Astrocyte (in vitro differentiated cells and primary cell): Measurements from ENCODE around the gene LRRN1. TPM values are rescaled to one million over a fixed set of nuclear protein-coding genes. Genes with fewer than 3 reads are reported as not detected.

Experiments used
- DNase-seq: peaks from one replicate; pipeline ENCODE4 v3.0.0-alpha.2; 2010; ENCODE audit warnings: low read depth
- FAIRE-seq: peaks from 2 replicates; lab custom pipeline; 2011; peaks lifted over from hg19 to GRCh38; lab: Jason Lieb, UNC
- H2AFZ ChIP-seq: 2 replicates; pipeline ENCODE4 v1.6.0; 2012; ENCODE audit warnings: low read depth, low read length, inconsistent platforms
- H3K27ac ChIP-seq: 2 replicates; pipeline ENCODE4 v1.5.1; 2011; ENCODE audit warnings: low read depth, low read length, inconsistent platforms
- H3K27me3 ChIP-seq: 2 replicates; pipeline ENCODE4 v1.6.0; 2011; ENCODE audit warnings: low read length, inconsistent platforms; ENCODE audit not compliant: insufficient read depth
- H3K36me3 ChIP-seq: 2 replicates; pipeline ENCODE4 v1.5.1; 2011; ENCODE audit warnings: low read length, inconsistent platforms; ENCODE audit not compliant: insufficient read depth
- H3K4me1 ChIP-seq: 2 replicates; pipeline ENCODE4 v1.5.1; 2011; ENCODE audit warnings: low read length, inconsistent platforms; ENCODE audit not compliant: insufficient read depth
- H3K4me2 ChIP-seq: 2 replicates; pipeline ENCODE4 v1.6.0; 2012; ENCODE audit warnings: low read length, inconsistent platforms
- H3K4me3 ChIP-seq: 2 replicates; pipeline ENCODE4 v1.5.1; 2011; ENCODE audit warnings: low read depth, mild to moderate bottlenecking, low read length, inconsistent platforms; ENCODE audit not compliant: insufficient read depth
- H3K79me2 ChIP-seq: 2 replicates; pipeline ENCODE4 v1.6.0; 2012; ENCODE audit warnings: mild to moderate bottlenecking, low read length, inconsistent platforms; ENCODE audit not compliant: insufficient read depth
- H3K9ac ChIP-seq: 2 replicates; pipeline ENCODE4 v1.6.0; 2012; ENCODE audit warnings: mild to moderate bottlenecking, low read length, inconsistent platforms
- H3K9me3 ChIP-seq: 2 replicates; pipeline ENCODE4 v1.5.1; 2012; ENCODE audit warnings: low read depth, mild to moderate bottlenecking, low read length, inconsistent platforms; ENCODE audit not compliant: insufficient read depth
- H4K20me1 ChIP-seq: 2 replicates; pipeline ENCODE4 v1.6.0; 2012; ENCODE audit warnings: low read length, inconsistent platforms; ENCODE audit not compliant: insufficient read depth
- H3K27ac Mint-ChIP-seq: one replicate; pipeline ENCODE4 v1.8.0; 2021; ENCODE audit warnings: mild to moderate bottlenecking, mixed read lengths; ENCODE audit not compliant: unreplicated experiment
- H3K27me3 Mint-ChIP-seq: one replicate; pipeline ENCODE4 v1.8.0; 2021; ENCODE audit warnings: low read depth, mixed read lengths; ENCODE audit not compliant: unreplicated experiment
- H3K36me3 Mint-ChIP-seq: one replicate; pipeline ENCODE4 v1.8.0; 2021; ENCODE audit warnings: low read depth, mixed read lengths; ENCODE audit not compliant: unreplicated experiment
- H3K4me1 Mint-ChIP-seq: one replicate; pipeline ENCODE4 v1.8.0; 2021; ENCODE audit warnings: low read depth, mixed read lengths; ENCODE audit not compliant: unreplicated experiment
- H3K4me3 Mint-ChIP-seq: one replicate; pipeline ENCODE4 v1.8.0; 2021; ENCODE audit warnings: mild to moderate bottlenecking, moderate library complexity, mixed read lengths; ENCODE audit not compliant: unreplicated experiment
- H3K9me3 Mint-ChIP-seq: one replicate; pipeline ENCODE4 v1.8.0; 2021; ENCODE audit warnings: mild to moderate bottlenecking, mixed read lengths; ENCODE audit not compliant: unreplicated experiment
- CTCF ChIP-seq: IDR thresholded peaks from 2 replicates; pipeline ENCODE4 v1.5.1; 2011; ENCODE audit warnings: low read depth, mild to moderate bottlenecking, inconsistent platforms, low read length, moderate library complexity; ENCODE audit not compliant: insufficient read depth
- EZH2 ChIP-seq: IDR thresholded peaks from 2 replicates; pipeline ENCODE4 v1.6.1; 2012; ENCODE audit warnings: mild to moderate bottlenecking, low read length, inconsistent platforms; ENCODE audit not compliant: insufficient read depth
- total RNA-seq: library from RNA; stranded (reverse); gene quantifications from 2 replicates; pipeline ENCODE4 v1.2.1, GENCODE V29; 2021

Gene LRRN1
- total RNA-seq, 1 donor from 2014 or later = 35.6 TPM

GRCh38 chr3:3792391-3792790, 6.8 kb upstream of the LRRN1 start:
- H3K27ac Mint-ChIP-seq = no peak overlapping the region
- peaks cover 8% of the 10 kb centered on the region for H3K27me3 Mint-ChIP-seq
- Histone ChIP-seq H3K9me3 (no peaks in the 10 kb centered on the region), H3K9ac (no peak overlapping the region), H3K27me3 (peaks cover under 1% of the 10 kb centered on the region), H3K4me3 (no peak overlapping the region), H2AFZ (no peak overlapping the region), H3K4me1 (no peaks in the 10 kb centered on the region), H3K27ac (no peak overlapping the region), H3K36me3 (no peaks in the 10 kb centered on the region), H4K20me1 (no peaks in the 10 kb centered on the region), H3K79me2 (no peaks in the 10 kb centered on the region), H3K4me2 (no peak overlapping the region)
- H3K4me1 Mint-ChIP-seq = no peaks in the 10 kb centered on the region
- TF ChIP-seq CTCF (no peak), EZH2 (no peak)
- no peak overlapping the region for H3K4me3 Mint-ChIP-seq
- peaks cover 6% of the 10 kb centered on the region for H3K9me3 Mint-ChIP-seq
- FAIRE-seq (no peak), DNase-seq (no peak)
- no peaks in the 10 kb centered on the region for H3K36me3 Mint-ChIP-seq

GRCh38 chr3:3798631-3799113, 559 bp upstream of the LRRN1 start:
- peaks cover 3% of the 10 kb centered on the region for H4K20me1 ChIP-seq
- Mint-ChIP-seq H3K4me3 (peak overlapping the region; percentile 89), H3K27ac (peak overlapping the region; percentile 91), H3K4me1 (peaks cover 8% of the 10 kb centered on the region), H3K27me3 (peaks cover 30% of the 10 kb centered on the region), H3K36me3 (no peaks in the 10 kb centered on the region), H3K9me3 (peaks cover 7% of the 10 kb centered on the region)
- peak overlapping the region; percentile 85 for H2AFZ ChIP-seq
- peak overlapping the region; percentile 92 for H3K4me2 ChIP-seq
- no peaks in the 10 kb centered on the region for H3K9me3 ChIP-seq
- FAIRE-seq (no peak), DNase-seq (peak; percentile 26)
- H3K9ac ChIP-seq = peak overlapping the region; percentile 62
- peak overlapping the region; percentile 24 for H3K27ac ChIP-seq
- no peaks in the 10 kb centered on the region for H3K36me3 ChIP-seq
- H3K4me1 ChIP-seq = peaks cover 6% of the 10 kb centered on the region
- peaks cover 21% of the 10 kb centered on the region for H3K27me3 ChIP-seq
- TF ChIP-seq CTCF (no peak), EZH2 (no peak)
- peak overlapping the region; percentile 66 for H3K4me3 ChIP-seq
- H3K79me2 ChIP-seq = peaks cover 3% of the 10 kb centered on the region

GRCh38 chr3:3800080-3800455, 837 bp downstream of the LRRN1 start:
- peak overlapping the region; percentile 92 for H3K4me2 ChIP-seq
- Mint-ChIP-seq H3K36me3 (no peaks in the 10 kb centered on the region), H3K9me3 (peaks cover 7% of the 10 kb centered on the region), H3K27me3 (peaks cover 30% of the 10 kb centered on the region), H3K27ac (no peak overlapping the region), H3K4me1 (peaks cover 8% of the 10 kb centered on the region), H3K4me3 (peak overlapping the region; percentile 90)
- DNase-seq (no peak), FAIRE-seq (no peak)
- peak overlapping the region; percentile 71 for H3K9ac ChIP-seq
- peak overlapping the region; percentile 68 for H3K4me3 ChIP-seq
- no peaks in the 10 kb centered on the region for H3K36me3 ChIP-seq
- peak overlapping the region; percentile 82 for H2AFZ ChIP-seq
- H3K9me3 ChIP-seq = no peaks in the 10 kb centered on the region
- H3K27me3 ChIP-seq = peaks cover 26% of the 10 kb centered on the region
- no peak overlapping the region for H3K27ac ChIP-seq
- peaks cover 3% of the 10 kb centered on the region for H4K20me1 ChIP-seq
- H3K79me2 ChIP-seq = peaks cover 3% of the 10 kb centered on the region
- peaks cover 6% of the 10 kb centered on the region for H3K4me1 ChIP-seq
- TF ChIP-seq EZH2 = no peak
- TF ChIP-seq CTCF = no peak
